MCF 10A (cell line): ENCODE data around the gene TMEM42. TPM values are rescaled to one million over a fixed set of nuclear protein-coding genes. Genes with fewer than 3 reads are reported as not detected.
"Not testable (repeated sequence)": the region's sequence is repeated elsewhere in the genome, so short reads cannot be mapped to it uniquely, and the experiment has no call there.

ENCODE experiments used
- BruUV-seq: library from RNA; stranded (reverse); fragments of 400-500 nt; replicated peaks from 2 replicates; lab custom pipeline; 2021; lab: Mats Ljungman, UMichigan
- CTCF ChIA-PET: fragments of 300-600 bp; sonication (Branson Sonifier 250); formaldehyde crosslinking; extraction: SDS; loops from one replicate; lab custom pipeline; 2021; ENCODE audit warnings: antibody characterized with exemption, inconsistent platforms; lab: Yijun Ruan, JAX
- POLR2A ChIA-PET: fragments of 300-600, 350-650 bp; sonication (Branson Sonifier 250); formaldehyde crosslinking; extraction: SDS; loops from one replicate; lab custom pipeline; 2020; ENCODE audit warnings: antibody characterized with exemption, inconsistent platforms; lab: Yijun Ruan, JAX
- DNase-seq: peaks from one replicate; pipeline ENCODE4 v3.0.0-alpha.2; 2018; ENCODE audit not compliant: unreplicated experiment
- H3K27ac Mint-ChIP-seq: one replicate; pipeline ENCODE4 v1.8.0; 2022; ENCODE audit warnings: mild to moderate bottlenecking, low read depth, mixed read lengths; ENCODE audit not compliant: unreplicated experiment
- H3K27me3 Mint-ChIP-seq: one replicate; pipeline ENCODE4 v1.8.0; 2022; ENCODE audit warnings: mixed read lengths; ENCODE audit not compliant: insufficient read depth, unreplicated experiment
- H3K36me3 Mint-ChIP-seq: one replicate; pipeline ENCODE4 v1.8.0; 2022; ENCODE audit warnings: mild to moderate bottlenecking, moderate library complexity, mixed read lengths; ENCODE audit not compliant: insufficient read depth, unreplicated experiment
- H3K4me1 Mint-ChIP-seq: one replicate; pipeline ENCODE4 v1.8.0; 2022; ENCODE audit warnings: mixed read lengths; ENCODE audit not compliant: insufficient read depth, unreplicated experiment
- H3K4me3 Mint-ChIP-seq: one replicate; pipeline ENCODE4 v1.8.0; 2022; ENCODE audit warnings: mild to moderate bottlenecking, moderate library complexity, mixed read lengths; ENCODE audit not compliant: unreplicated experiment
- H3K9me3 Mint-ChIP-seq: one replicate; pipeline ENCODE4 v1.8.0; 2022; ENCODE audit warnings: mixed read lengths; ENCODE audit not compliant: unreplicated experiment
- CTCF ChIP-seq: fragments of 200-600 bp; IDR thresholded peaks from one replicate; pipeline ENCODE4 v1.8.0; 2022; ENCODE audit warnings: antibody characterized with exemption, mild to moderate bottlenecking; ENCODE audit not compliant: unreplicated experiment
- intact Hi-C: fragments of 100-400 bp; cut with micrococcal nuclease; formaldehyde crosslinking; loops from 2 replicates; pipeline ENCODE4 v1.14.1; 2022
- total RNA-seq: library from RNA; stranded (reverse); gene quantifications from 2 replicates; pipeline ENCODE4 v1.2.3, GENCODE V29; 2022

The TMEM42 gene
- total RNA-seq, 1 experiment from 2014 or later = 27.6 TPM

- ChIA-PET CTCF (interaction anchor here (0.6 to 1.1 kb wide), 3 partner anchors 33 to 610 kb away, joined by 3 to 4 read pairs (median 4); no protein-coding TSS in a partner anchor), POLR2A (no interaction called here)
- intact Hi-C loops = no loop called here
- peaks cover 29% of the 10 kb centered on the region for H3K36me3 Mint-ChIP-seq
- TF ChIP-seq CTCF = no peak
- no peaks in the 10 kb centered on the region for H3K4me1 Mint-ChIP-seq
- DNase-seq = no peak
- H3K4me3 Mint-ChIP-seq = no peak overlapping the region
- H3K9me3 Mint-ChIP-seq = no peaks in the 10 kb centered on the region
- no TSS peak for BruUV-seq
- no peak overlapping the region for H3K27ac Mint-ChIP-seq
- H3K27me3 Mint-ChIP-seq = no peaks in the 10 kb centered on the region
Observed at GRCh38 chr3:44845528-44846520, 15.9 kb upstream of the TMEM42 start.

DNA sequence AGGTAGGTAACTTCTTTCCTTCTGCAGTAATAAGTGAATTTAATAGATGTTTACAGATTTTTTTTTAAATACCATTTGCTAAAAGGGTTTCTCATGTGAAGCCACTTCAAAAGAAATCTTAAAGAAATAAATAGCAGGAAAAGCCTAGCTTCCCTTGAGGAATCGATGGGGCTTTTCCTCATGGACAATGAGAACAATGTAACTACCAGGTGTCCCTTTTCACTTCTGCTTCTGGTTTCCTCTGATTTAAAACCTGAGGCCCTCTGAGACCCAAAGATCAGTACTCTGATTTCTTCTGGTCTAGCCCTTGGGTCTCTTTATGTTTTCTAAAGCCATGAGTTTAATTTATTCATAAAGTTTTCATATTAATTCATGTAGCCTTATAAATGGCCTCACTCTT, 13.1 kb upstream of the TMEM42 start:
- H3K9me3 Mint-ChIP-seq = no peaks in the 10 kb centered on the region
- no peak overlapping the region for H3K4me3 Mint-ChIP-seq
- POLR2A ChIA-PET = interaction anchor here (1.0 to 1.2 kb wide), 2 partner anchors 12 to 127 kb away, joined by 3 read pairs; no protein-coding TSS in a partner anchor
- no peaks in the 10 kb centered on the region for H3K4me1 Mint-ChIP-seq
- DNase-seq = no peak
- peaks cover 23% of the 10 kb centered on the region for H3K36me3 Mint-ChIP-seq
- no peak for TF ChIP-seq CTCF
- H3K27ac Mint-ChIP-seq = no peak overlapping the region
- intact Hi-C loops = no loop called here
- CTCF ChIA-PET = interaction anchor here (0.7 to 1.0 kb wide), 2 partner anchors 43 to 66 kb away, joined by 3 to 4 read pairs; no protein-coding TSS in a partner anchor
- BruUV-seq = no TSS peak
- no peaks in the 10 kb centered on the region for H3K27me3 Mint-ChIP-seq

DNA sequence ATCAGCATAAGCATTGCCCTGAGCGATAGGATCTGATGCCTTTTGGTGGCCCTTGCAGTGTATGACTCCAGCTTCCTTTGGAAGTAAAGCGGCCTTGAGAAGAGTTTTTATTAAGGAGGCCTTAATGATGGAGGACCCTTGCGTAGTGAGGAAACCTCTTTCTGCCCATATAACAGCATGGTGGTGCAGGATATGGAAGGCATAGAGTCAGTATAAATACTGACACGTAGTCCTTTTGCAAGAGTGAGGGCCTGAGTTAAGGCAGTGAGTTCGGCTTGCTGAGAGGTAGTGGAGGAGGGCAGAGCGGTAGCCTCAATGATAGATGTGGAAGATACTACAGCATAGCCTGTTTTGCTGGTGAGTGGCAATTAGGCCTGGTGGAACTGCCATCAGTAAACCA, 5.0 kb upstream of the TMEM42 start:
- BruUV-seq, H3K27ac Mint-ChIP-seq, intact Hi-C loops, H3K4me1 Mint-ChIP-seq, POLR2A ChIA-PET, H3K9me3 Mint-ChIP-seq, H3K27me3 Mint-ChIP-seq, H3K36me3 Mint-ChIP-seq, H3K4me3 Mint-ChIP-seq, CTCF ChIA-PET, DNase-seq: not testable (repeated sequence)

- BruUV-seq = no TSS peak
- no peaks in the 10 kb centered on the region for H3K4me1 Mint-ChIP-seq
- no peaks in the 10 kb centered on the region for H3K9me3 Mint-ChIP-seq
- no peak overlapping the region for H3K4me3 Mint-ChIP-seq
- H3K36me3 Mint-ChIP-seq = no peaks in the 10 kb centered on the region
- DNase-seq = no peak
- intact Hi-C loops = no loop called here
- ChIA-PET CTCF (interaction anchor here (1.0 kb wide), 1 partner anchor 31 kb away, joined by 4 read pairs; no protein-coding TSS in a partner anchor), POLR2A (interaction anchor here (0.8 to 1.1 kb wide), 3 partner anchors 11 to 32 kb away, joined by 3 read pairs; no protein-coding TSS in a partner anchor)
- TF ChIP-seq CTCF = no peak
- no peak overlapping the region for H3K27ac Mint-ChIP-seq
- no peaks in the 10 kb centered on the region for H3K27me3 Mint-ChIP-seq
Observed at GRCh38 chr3:44860117-44860516, 1.6 kb upstream of the TMEM42 start.
